Measurements from ENCODE around the gene ISLR2.

Gene ISLR2

DNA sequence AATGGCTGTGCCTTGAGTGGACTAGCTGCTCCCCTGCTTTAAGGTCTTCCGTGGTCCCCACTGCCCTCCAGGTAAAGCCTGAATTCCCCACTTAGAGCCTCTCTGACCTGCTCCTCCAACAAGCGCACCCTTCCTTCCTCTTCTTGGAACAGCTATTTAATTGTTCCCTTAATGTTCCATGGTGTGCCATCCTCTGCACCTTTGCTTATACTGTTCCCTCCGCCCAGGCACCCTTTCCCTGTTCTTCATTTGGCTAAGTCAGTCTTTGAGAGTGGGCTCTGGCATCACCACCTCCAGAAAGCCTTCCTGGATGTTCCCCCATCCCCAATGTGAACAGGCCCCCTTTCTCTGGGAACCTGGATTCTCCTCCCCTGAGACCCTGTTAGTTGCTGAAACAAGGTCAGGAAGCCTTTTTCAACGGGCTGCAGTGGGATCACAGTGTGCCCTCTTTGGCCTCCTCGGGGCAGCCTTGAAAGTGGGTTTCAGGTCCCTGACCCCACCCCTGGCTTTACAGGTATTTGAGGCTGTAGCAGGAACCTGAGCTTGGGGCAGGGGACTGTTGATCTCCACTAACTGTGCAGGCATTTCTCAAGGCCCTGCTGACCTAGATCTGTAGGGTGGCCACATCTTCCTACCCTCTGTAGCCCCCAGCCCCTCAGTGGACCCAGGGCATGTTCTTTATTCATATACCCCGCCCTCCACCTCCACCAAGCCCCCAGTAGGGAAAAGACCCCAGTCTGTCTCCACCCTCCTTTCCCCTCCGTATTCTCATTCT, 48.1 kb downstream of the ISLR2 start:
- no peak for DNase-seq (ENCODE audit: low spot score)

DNA sequence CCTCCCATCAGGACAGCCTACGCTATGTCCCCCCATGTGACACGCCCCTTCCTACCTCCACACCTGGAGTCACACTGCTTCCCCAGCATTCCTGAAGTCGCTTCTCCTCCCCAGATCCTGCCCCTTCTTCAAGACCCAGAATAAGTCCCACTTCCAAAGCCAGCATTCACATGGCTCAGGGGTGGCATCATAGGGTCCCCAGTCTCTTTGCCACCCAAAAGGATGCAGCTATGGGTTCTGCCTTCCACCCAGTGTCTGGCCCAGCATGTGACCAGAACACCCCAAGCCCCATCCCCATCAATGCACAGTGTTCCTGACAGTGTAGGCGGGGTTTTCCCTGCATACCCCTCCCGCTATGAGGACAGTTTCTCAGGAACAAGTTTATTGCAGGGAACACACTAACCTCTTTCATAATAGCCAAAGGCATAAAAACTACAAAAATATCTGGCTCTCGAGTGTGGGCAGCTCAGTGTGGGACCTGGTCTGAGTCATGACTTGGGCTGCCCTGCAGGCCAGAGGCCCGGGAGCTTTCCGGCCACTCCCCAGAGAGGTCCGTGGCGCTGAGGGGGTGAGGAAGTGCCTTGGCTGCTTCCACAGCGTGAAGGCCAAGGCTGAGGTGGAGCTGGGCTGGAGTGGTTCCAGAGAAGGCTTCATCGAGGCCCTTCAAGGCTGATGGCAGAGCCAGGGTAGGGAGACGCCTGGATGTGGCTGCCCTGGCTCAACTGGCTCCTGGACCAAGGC, 48.9 kb downstream of the ISLR2 start:
- DNase-seq (ENCODE audit: low spot score) = peak; percentile 96

DNA sequence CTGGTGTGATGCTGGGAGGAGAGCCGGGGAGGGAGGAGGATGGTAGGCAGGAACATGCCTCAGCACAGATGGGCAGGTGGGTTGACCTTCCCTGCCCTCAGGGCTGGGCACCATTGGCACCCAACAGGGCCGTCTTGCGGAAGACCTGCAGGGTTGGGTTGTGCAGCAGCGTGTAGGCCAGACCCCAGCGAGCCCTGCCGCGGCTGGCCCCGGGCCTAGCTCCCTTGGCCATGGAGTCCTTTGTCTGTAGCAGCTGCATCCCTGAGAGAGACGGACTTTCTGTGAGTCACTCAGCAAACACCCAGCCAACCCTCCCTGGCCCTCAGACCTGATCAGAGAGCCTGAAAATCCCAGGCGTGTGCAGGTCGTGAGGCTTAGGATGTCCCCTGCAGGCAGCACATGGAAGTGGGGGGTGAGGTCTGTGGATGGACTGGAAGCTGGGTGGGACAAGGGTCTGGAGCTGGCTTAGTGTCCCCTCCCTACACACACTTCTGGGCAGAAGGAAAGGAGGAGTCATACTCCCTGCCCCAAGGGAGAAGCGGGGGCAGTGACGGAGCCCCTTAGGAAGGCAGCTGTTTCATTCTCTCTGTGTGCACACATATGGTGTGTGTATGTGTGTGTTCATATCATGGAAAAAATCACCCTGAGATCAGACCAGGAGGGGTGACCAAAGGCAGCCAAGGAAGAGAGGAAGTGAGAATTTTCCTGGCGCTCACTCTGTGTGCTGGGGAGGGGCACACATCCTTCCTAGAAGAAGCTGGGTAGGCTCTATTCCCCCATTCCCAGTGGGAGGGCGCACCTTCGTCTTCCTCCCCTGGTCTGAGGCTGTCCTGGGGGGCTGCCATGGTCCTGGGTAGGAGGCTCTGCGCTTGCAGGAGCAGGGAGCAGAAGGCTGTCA, 49.8 kb downstream of the ISLR2 start:
- DNase-seq (ENCODE audit: low spot score) = peak; percentile 70

DNA sequence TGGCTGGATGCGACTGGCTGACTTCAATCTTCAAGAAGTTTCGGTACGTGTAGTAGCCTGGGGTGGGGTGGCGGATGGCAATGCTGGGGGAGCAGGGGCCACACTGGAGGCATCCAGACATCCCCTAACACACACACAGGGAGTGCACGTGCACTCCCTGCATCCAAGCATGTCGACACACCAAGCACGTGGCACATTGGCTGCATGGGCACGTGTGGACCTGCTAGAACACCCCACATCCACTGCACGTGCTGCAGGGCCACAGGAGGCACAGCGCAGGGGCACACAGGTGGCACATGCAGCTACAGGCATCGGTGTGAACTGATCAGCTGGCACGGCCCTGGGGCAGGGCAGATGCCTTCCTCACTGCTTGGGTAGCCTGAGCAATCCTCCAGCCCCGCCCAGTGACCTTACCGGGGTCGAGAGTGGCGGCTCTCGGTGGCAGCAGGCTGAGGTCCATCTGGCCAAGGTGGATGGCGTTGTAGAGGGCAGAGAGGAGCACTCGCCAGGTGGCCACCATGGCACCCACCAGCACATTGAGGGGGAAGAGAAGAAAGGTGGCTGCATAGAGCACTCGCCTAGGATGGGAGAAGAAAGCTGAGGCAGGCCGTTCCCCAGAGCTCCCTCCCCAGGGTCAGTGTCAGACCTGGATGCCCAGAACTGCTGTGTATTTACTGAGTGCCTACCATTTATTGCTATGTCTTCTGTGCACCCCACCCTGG, 50.7 kb downstream of the ISLR2 start:
- DNase-seq (ENCODE audit: low spot score) = no peak

DNA sequence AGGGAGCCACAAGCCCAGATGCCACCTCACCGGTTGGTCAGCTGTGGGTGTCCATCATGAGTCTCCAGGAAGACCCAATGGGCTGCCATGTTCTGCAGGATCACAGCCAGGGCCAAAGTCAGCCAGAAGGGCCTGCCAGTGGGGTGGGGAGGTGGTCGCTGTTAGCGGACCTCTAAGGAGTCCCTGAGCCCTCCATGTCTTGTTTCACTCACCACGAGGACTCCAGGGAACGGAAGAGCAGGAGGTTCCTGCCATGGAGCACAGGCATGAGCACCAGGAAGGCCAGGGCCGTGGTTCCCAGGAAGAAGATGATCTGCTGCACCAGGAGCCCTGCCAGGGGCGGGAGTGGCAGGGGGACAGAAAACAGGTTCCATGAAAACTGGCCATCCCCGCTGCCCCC, 51.7 kb downstream of the ISLR2 start:
- DNase-seq (ENCODE audit: low spot score) = no peak

DNA sequence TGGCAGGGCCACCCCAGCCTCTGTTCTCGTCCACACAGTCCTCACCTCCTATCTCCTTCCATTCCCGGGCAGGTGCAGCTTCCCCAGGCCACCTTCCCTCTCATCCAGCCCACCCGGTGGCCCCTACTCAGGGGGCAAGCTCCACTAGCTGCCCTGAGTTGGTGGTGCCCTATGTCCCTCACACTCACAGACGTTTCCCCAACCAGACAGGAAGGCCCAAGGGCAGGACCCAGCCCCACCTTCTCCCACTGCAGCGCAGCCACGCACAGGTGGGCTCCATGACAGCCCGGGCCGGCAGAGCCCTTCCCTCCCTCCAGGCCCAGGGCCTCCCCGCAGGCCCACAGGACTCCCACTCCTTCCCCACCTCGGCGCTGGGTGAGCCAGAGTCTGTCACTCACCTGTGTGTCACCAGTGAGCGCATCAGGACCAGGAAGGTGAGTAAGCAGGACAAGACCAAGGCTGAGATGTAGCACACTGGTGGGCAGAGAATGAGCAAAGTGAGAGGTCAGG, 54.3 kb downstream of the ISLR2 start:
- DNase-seq (ENCODE audit: low spot score) = no peak

DNA sequence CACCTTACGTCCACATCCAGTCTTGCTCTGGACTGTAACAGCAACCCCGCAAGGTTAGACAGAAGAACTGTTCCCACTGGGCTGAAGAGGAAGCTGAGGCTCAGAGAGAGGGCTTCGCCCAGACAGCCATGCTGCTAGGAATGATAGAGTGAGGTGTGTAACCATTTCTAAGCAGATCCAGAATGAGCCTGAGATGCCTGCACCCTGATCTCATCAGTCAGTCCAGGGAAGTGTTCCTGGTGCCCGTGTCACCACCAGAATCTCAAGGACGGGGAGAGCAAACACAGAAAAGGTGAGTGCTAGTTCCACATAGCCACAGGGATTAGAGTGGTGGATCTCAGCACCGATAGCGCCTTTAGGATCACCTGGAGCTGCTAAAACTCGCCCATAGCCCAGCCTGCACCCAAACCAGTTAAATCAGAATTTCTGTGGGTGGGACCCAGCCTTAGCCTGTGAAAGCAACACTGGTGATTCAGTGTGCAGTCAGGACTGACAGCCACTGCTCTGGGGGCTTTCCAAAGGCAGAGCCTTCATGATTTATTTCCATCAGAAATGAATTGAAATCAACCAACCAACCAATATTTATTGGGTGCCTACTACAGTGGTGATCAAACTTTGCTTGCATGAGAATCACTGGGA, 55.4 kb downstream of the ISLR2 start:
- DNase-seq (ENCODE audit: low spot score) = no peak

Measured in AG20443 (cell line).